Measurements from ENCODE around the gene PDE9A.

PDE9A gene

GRCh38 chr21:42764883-42765282 lies 111.5 kb downstream of the PDE9A start:
- H3K36me3 ChIP-seq (ENCODE audit: control insufficient read depth, insufficient read depth, low read length): peaks cover 60% of the 10 kb centered on the region
- no peak overlapping the region for H3K4me3 ChIP-seq (ENCODE audit: low read depth, low read length)
- no peaks in the 10 kb centered on the region for H3K4me1 ChIP-seq (ENCODE audit: control insufficient read depth, insufficient read depth, low read length)
- H3K9me3 ChIP-seq (ENCODE audit: control insufficient read depth, insufficient read depth, low read length): no peaks in the 10 kb centered on the region
- H3K27me3 ChIP-seq (ENCODE audit: control insufficient read depth, insufficient read depth, low read length): no peaks in the 10 kb centered on the region
- no peak overlapping the region for H3K9ac ChIP-seq (ENCODE audit: low read depth, low read length)

GRCh38 chr21:42765656-42766055 lies 112.2 kb downstream of the PDE9A start:
- no peaks in the 10 kb centered on the region for H3K27me3 ChIP-seq (ENCODE audit: control insufficient read depth, insufficient read depth, low read length)
- H3K36me3 ChIP-seq (ENCODE audit: control insufficient read depth, insufficient read depth, low read length): peaks cover 66% of the 10 kb centered on the region
- no peak overlapping the region for H3K9ac ChIP-seq (ENCODE audit: low read depth, low read length)
- H3K9me3 ChIP-seq (ENCODE audit: control insufficient read depth, insufficient read depth, low read length): no peaks in the 10 kb centered on the region
- H3K4me3 ChIP-seq (ENCODE audit: low read depth, low read length): no peak overlapping the region
- no peaks in the 10 kb centered on the region for H3K4me1 ChIP-seq (ENCODE audit: control insufficient read depth, insufficient read depth, low read length)

- no peaks in the 10 kb centered on the region for H3K9me3 ChIP-seq (ENCODE audit: control insufficient read depth, insufficient read depth, low read length)
- H3K9ac ChIP-seq (ENCODE audit: low read depth, low read length): no peak overlapping the region
- H3K36me3 ChIP-seq (ENCODE audit: control insufficient read depth, insufficient read depth, low read length): peaks cover 68% of the 10 kb centered on the region
Observed at GRCh38 chr21:42766739-42767560, 113.5 kb downstream of the PDE9A start.

GRCh38 chr21:42767561-42767835 lies 114.1 kb downstream of the PDE9A start:
- peaks cover 66% of the 10 kb centered on the region for H3K36me3 ChIP-seq (ENCODE audit: control insufficient read depth, insufficient read depth, low read length)
- no peak overlapping the region for H3K4me3 ChIP-seq (ENCODE audit: low read depth, low read length)
- H3K4me1 ChIP-seq (ENCODE audit: control insufficient read depth, insufficient read depth, low read length): no peaks in the 10 kb centered on the region
- H3K9ac ChIP-seq (ENCODE audit: low read depth, low read length): no peak overlapping the region
- no peaks in the 10 kb centered on the region for H3K27me3 ChIP-seq (ENCODE audit: control insufficient read depth, insufficient read depth, low read length)
- no peaks in the 10 kb centered on the region for H3K9me3 ChIP-seq (ENCODE audit: control insufficient read depth, insufficient read depth, low read length)

More at GRCh38 chr21:42766739-42767560, 113.5 kb downstream of the PDE9A start:
- Histone ChIP-seq H3K27me3 (ENCODE audit: control insufficient read depth, insufficient read depth, low read length) (no peaks in the 10 kb centered on the region), H3K4me1 (ENCODE audit: control insufficient read depth, insufficient read depth, low read length) (no peaks in the 10 kb centered on the region), H3K4me3 (ENCODE audit: low read depth, low read length) (no peak overlapping the region)

- no peak overlapping the region for H3K4me3 ChIP-seq (ENCODE audit: low read depth, low read length)
- peaks cover 68% of the 10 kb centered on the region for H3K36me3 ChIP-seq (ENCODE audit: control insufficient read depth, insufficient read depth, low read length)
- no peaks in the 10 kb centered on the region for H3K27me3 ChIP-seq (ENCODE audit: control insufficient read depth, insufficient read depth, low read length)
- no peak overlapping the region for H3K9ac ChIP-seq (ENCODE audit: low read depth, low read length)
- no peaks in the 10 kb centered on the region for H3K4me1 ChIP-seq (ENCODE audit: control insufficient read depth, insufficient read depth, low read length)
- H3K9me3 ChIP-seq (ENCODE audit: control insufficient read depth, insufficient read depth, low read length): no peaks in the 10 kb centered on the region
Observed at GRCh38 chr21:42768324-42769121, 115.1 kb downstream of the PDE9A start.

GRCh38 chr21:42769183-42769819 lies 115.9 kb downstream of the PDE9A start:
- Histone ChIP-seq H3K4me1 (ENCODE audit: control insufficient read depth, insufficient read depth, low read length) (no peaks in the 10 kb centered on the region), H3K27me3 (ENCODE audit: control insufficient read depth, insufficient read depth, low read length) (no peaks in the 10 kb centered on the region), H3K36me3 (ENCODE audit: control insufficient read depth, insufficient read depth, low read length) (peaks cover 60% of the 10 kb centered on the region), H3K4me3 (ENCODE audit: low read depth, low read length) (no peak overlapping the region), H3K9ac (ENCODE audit: low read depth, low read length) (no peak overlapping the region), H3K9me3 (ENCODE audit: control insufficient read depth, insufficient read depth, low read length) (no peaks in the 10 kb centered on the region)

- Histone ChIP-seq H3K9me3 (ENCODE audit: control insufficient read depth, insufficient read depth, low read length) (no peaks in the 10 kb centered on the region), H3K4me1 (ENCODE audit: control insufficient read depth, insufficient read depth, low read length) (no peaks in the 10 kb centered on the region), H3K9ac (ENCODE audit: low read depth, low read length) (no peak overlapping the region), H3K36me3 (ENCODE audit: control insufficient read depth, insufficient read depth, low read length) (peaks cover 57% of the 10 kb centered on the region), H3K4me3 (ENCODE audit: low read depth, low read length) (no peak overlapping the region), H3K27me3 (ENCODE audit: control insufficient read depth, insufficient read depth, low read length) (no peaks in the 10 kb centered on the region)
Observed at GRCh38 chr21:42769820-42770716, 116.6 kb downstream of the PDE9A start.

GRCh38 chr21:42770717-42771502 lies 117.5 kb downstream of the PDE9A start:
- Histone ChIP-seq H3K4me3 (ENCODE audit: low read depth, low read length) (no peak overlapping the region), H3K9ac (ENCODE audit: low read depth, low read length) (no peak overlapping the region), H3K9me3 (ENCODE audit: control insufficient read depth, insufficient read depth, low read length) (no peaks in the 10 kb centered on the region), H3K36me3 (ENCODE audit: control insufficient read depth, insufficient read depth, low read length) (peaks cover 50% of the 10 kb centered on the region), H3K4me1 (ENCODE audit: control insufficient read depth, insufficient read depth, low read length) (no peaks in the 10 kb centered on the region), H3K27me3 (ENCODE audit: control insufficient read depth, insufficient read depth, low read length) (no peaks in the 10 kb centered on the region)

- Histone ChIP-seq H3K9ac (ENCODE audit: low read depth, low read length) (no peak overlapping the region), H3K4me3 (ENCODE audit: low read depth, low read length) (no peak overlapping the region), H3K4me1 (ENCODE audit: control insufficient read depth, insufficient read depth, low read length) (no peaks in the 10 kb centered on the region), H3K27me3 (ENCODE audit: control insufficient read depth, insufficient read depth, low read length) (no peaks in the 10 kb centered on the region), H3K9me3 (ENCODE audit: control insufficient read depth, insufficient read depth, low read length) (no peaks in the 10 kb centered on the region), H3K36me3 (ENCODE audit: control insufficient read depth, insufficient read depth, low read length) (peaks cover 47% of the 10 kb centered on the region)
Observed at GRCh38 chr21:42771503-42771805, 118.0 kb downstream of the PDE9A start.

GRCh38 chr21:42775123-42775522 lies 121.7 kb downstream of the PDE9A start:
- peaks cover under 1% of the 10 kb centered on the region for H3K27me3 ChIP-seq (ENCODE audit: control insufficient read depth, insufficient read depth, low read length)
- H3K4me1 ChIP-seq (ENCODE audit: control insufficient read depth, insufficient read depth, low read length): peaks cover 4% of the 10 kb centered on the region
- H3K36me3 ChIP-seq (ENCODE audit: control insufficient read depth, insufficient read depth, low read length): peaks cover 22% of the 10 kb centered on the region
- H3K4me3 ChIP-seq (ENCODE audit: low read depth, low read length): no peak overlapping the region
- H3K9ac ChIP-seq (ENCODE audit: low read depth, low read length): no peak overlapping the region
- H3K9me3 ChIP-seq (ENCODE audit: control insufficient read depth, insufficient read depth, low read length): no peaks in the 10 kb centered on the region

GRCh38 chr21:42775891-42776290 lies 122.5 kb downstream of the PDE9A start:
- Histone ChIP-seq H3K4me1 (ENCODE audit: control insufficient read depth, insufficient read depth, low read length) (peaks cover 9% of the 10 kb centered on the region), H3K9me3 (ENCODE audit: control insufficient read depth, insufficient read depth, low read length) (no peaks in the 10 kb centered on the region), H3K4me3 (ENCODE audit: low read depth, low read length) (no peak overlapping the region), H3K27me3 (ENCODE audit: control insufficient read depth, insufficient read depth, low read length) (peaks cover 8% of the 10 kb centered on the region), H3K36me3 (ENCODE audit: control insufficient read depth, insufficient read depth, low read length) (peaks cover 16% of the 10 kb centered on the region), H3K9ac (ENCODE audit: low read depth, low read length) (no peak overlapping the region)
